CD14-positive monocyte (primary cell): ENCODE measurements around the gene AIG1. TPM values are rescaled to one million over a fixed set of nuclear protein-coding genes. Genes with fewer than 3 reads are reported as not detected.

ENCODE experiments used
- DNase-seq, 3 donors: peaks; one replicate each; pipeline ENCODE4 v3.0.0-alpha.2; 2011 to 2022
- H2AFZ ChIP-seq: 2 replicates; pipeline ENCODE4 v1.6.0; 2012; ENCODE audit warnings: mild to moderate bottlenecking, low read depth, low read length, inconsistent platforms; ENCODE audit not compliant: insufficient read depth, poor library complexity, severe bottlenecking
- H3K27ac ChIP-seq, 2 donors: 1 replicate in 1 of 2; 2 replicates in 1 of 2; pipeline ENCODE4 v1.5.1; 2012 to 2013; ENCODE audit warnings: low read length in 2 of 2, control low read depth in 1 of 2, inconsistent platforms in 1 of 2, low read depth in 1 of 2, mild to moderate bottlenecking in 1 of 2
- H3K27me3 ChIP-seq, 2 donors: one replicate each; pipeline versions ENCODE4 v1.6.0 to v1.6.1; 2011 to 2013; ENCODE audit warnings: low read length in 2 of 2; ENCODE audit not compliant: control insufficient read depth in 2 of 2, insufficient read depth in 2 of 2
- H3K36me3 ChIP-seq, 2 donors: replicated peaks in 1 of 2; 1 replicate in 1 of 2; 2 replicates in 1 of 2; pipeline versions ENCODE4 v1.5.1 to v1.6.1; 2012 to 2013; ENCODE audit warnings: low read length in 2 of 2, control low read depth in 1 of 2, inconsistent platforms in 1 of 2, mild to moderate bottlenecking in 1 of 2; ENCODE audit not compliant: insufficient read depth in 2 of 2, control insufficient read depth in 1 of 2
- H3K4me1 ChIP-seq, 2 donors: 1 replicate in 1 of 2; 2 replicates in 1 of 2; pipeline versions ENCODE4 v1.5.1 to v1.6.1; 2012 to 2013; ENCODE audit warnings: low read length in 2 of 2, control low read depth in 1 of 2, inconsistent platforms in 1 of 2, mild to moderate bottlenecking in 1 of 2, moderate library complexity in 1 of 2; ENCODE audit not compliant: insufficient read depth in 2 of 2, control insufficient read depth in 1 of 2
- H3K4me2 ChIP-seq: replicated peaks from 2 replicates; pipeline ENCODE3; 2012; ENCODE audit warnings: low read length, moderate library complexity, mild to moderate bottlenecking; ENCODE audit not compliant: poor library complexity, severe bottlenecking; ENCODE audit errors: extremely low read depth
- H3K4me3 ChIP-seq, 3 experiments: fragments of 200-600 bp in 1 of 3; sonication (generic) in 1 of 3; replicated peaks in 1 of 3; 1 replicate in 2 of 3; 2 replicates in 1 of 3; pipeline ENCODE4 v1.5.1; 2011 to 2013; ENCODE audit warnings: low read length in 3 of 3, mild to moderate bottlenecking in 3 of 3, control low read depth in 2 of 3, low read depth in 2 of 3, inconsistent platforms in 1 of 3, moderate library complexity in 1 of 3
- H3K79me2 ChIP-seq: 2 replicates; pipeline ENCODE4 v1.6.0; 2012; ENCODE audit warnings: mild to moderate bottlenecking, control low read depth, inconsistent platforms, low read length, moderate library complexity; ENCODE audit not compliant: insufficient read depth
- H3K9ac ChIP-seq: 2 replicates; pipeline ENCODE4 v1.6.0; 2017; ENCODE audit warnings: low read length, mild to moderate bottlenecking; ENCODE audit not compliant: insufficient read depth, poor library complexity, severe bottlenecking
- H3K9me3 ChIP-seq, 2 donors: replicated peaks in 1 of 2; 1 replicate in 1 of 2; 2 replicates in 1 of 2; pipeline versions ENCODE4 v1.5.1 to v1.6.1; 2012 to 2013; ENCODE audit warnings: low read length in 2 of 2, control low read depth in 1 of 2; ENCODE audit not compliant: control insufficient read depth in 1 of 2, insufficient read depth in 1 of 2
- H4K20me1 ChIP-seq: 2 replicates; pipeline ENCODE4 v1.6.0; 2012; ENCODE audit warnings: mild to moderate bottlenecking, low read length, control low read depth, moderate library complexity; ENCODE audit not compliant: insufficient read depth
- H3K27ac Mint-ChIP-seq, 7 donors: one replicate each; pipeline ENCODE4 v1.8.0; 2020; ENCODE audit warnings: mild to moderate bottlenecking in 7 of 7, mixed read lengths in 7 of 7, moderate library complexity in 6 of 7, inconsistent platforms in 2 of 7
- H3K27me3 Mint-ChIP-seq, 3 donors: one replicate each; pipeline ENCODE4 v1.8.0; 2021 to 2022; ENCODE audit warnings: low read depth in 3 of 3, mild to moderate bottlenecking in 3 of 3, mixed read lengths in 3 of 3, moderate library complexity in 3 of 3, inconsistent platforms in 1 of 3
- H3K36me3 Mint-ChIP-seq, 2 donors: one replicate each; pipeline ENCODE4 v1.8.0; 2020; ENCODE audit warnings: mixed read lengths in 2 of 2, inconsistent platforms in 1 of 2, mild to moderate bottlenecking in 1 of 2
- H3K4me1 Mint-ChIP-seq: one replicate; pipeline ENCODE4 v1.8.0; 2020; ENCODE audit warnings: mild to moderate bottlenecking, mixed read lengths
- H3K4me3 Mint-ChIP-seq, 2 donors: one replicate each; pipeline ENCODE4 v1.8.0; 2020; ENCODE audit warnings: mild to moderate bottlenecking in 2 of 2, mixed read lengths in 2 of 2, moderate library complexity in 1 of 2
- H3K9me3 Mint-ChIP-seq, 7 donors: one replicate each; pipeline ENCODE4 v1.8.0; 2020 to 2022; ENCODE audit warnings: mixed read lengths in 7 of 7, mild to moderate bottlenecking in 6 of 7, moderate library complexity in 6 of 7, inconsistent platforms in 2 of 7
- WGBS: methylation state at CpG from one replicate; pipeline ENCODE4 v1.1.5; 2013; ENCODE audit warnings: missing lambda C conversion rate; ENCODE audit not compliant: insufficient coverage; 5-methylcytosine and 5-hydroxymethylcytosine counted together
- intact Hi-C, 2 donors: fragments of 100-400 bp; cut with micrococcal nuclease; formaldehyde crosslinking; loops; one replicate each; pipeline versions ENCODE4 v1.15.0 to v1.15.1; 2023
- polyA plus RNA-seq, 3 donors: library from polyadenylated mRNA; depleted of rRNA in 1 of 3; unstranded in 2 of 3; stranded (reverse) in 1 of 3; fragments of 300-500 nt in 2 of 3; fragments of >200 nt in 1 of 3; fragmentation: Illumina TruSeq in 2 of 3; gene quantifications; 1 replicate in 2 of 3; 2 replicates in 1 of 3; pipeline ENCODE4 v1.2.3, GENCODE V29; 2012 to 2021
- TF ChIP-seq, protein P1 (sequence below): fragments of 200-600 bp; IDR thresholded peaks from one replicate; pipeline ENCODE4 v1.8.0; 2022; ENCODE audit warnings: antibody characterized with exemption, mild to moderate bottlenecking

Gene AIG1
- polyA plus RNA-seq, 3 donors, result 6.7 to 7.6 (median 6.8) TPM

DNA sequence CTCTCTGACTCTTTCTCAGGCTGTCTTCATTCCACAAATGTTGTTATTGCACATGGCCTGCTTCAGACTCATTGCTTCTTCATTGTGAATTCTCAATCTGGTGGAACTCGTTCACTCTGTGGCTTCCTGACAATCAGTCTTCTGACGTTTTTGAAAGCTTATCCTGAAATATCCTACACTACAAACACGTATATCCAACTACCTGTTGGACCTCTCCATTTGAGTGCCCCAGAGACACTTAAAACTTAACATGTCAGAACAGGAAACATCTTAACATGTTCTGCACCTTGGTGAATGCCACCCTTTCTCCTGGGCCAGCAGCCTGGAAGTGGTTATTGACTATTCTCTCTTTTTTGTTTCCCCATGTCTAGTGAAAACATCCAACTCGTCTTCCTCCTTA, 50.8 kb downstream of the AIG1 start:
- Histone ChIP-seq H3K9me3 (no peaks in the 10 kb centered on the region), H3K9ac (no peak overlapping the region), H2AFZ (no peak overlapping the region), H3K36me3 (no peaks in the 10 kb centered on the region), H3K27me3 (no peaks in the 10 kb centered on the region), H4K20me1 (no peaks in the 10 kb centered on the region), H3K4me2 (no peak overlapping the region), H3K4me1 (peaks cover 3 to 5% of the 10 kb centered on the region in 2 donors), H3K4me3 (no peak overlapping the region), H3K27ac (no peak overlapping the region), H3K79me2 (no peaks in the 10 kb centered on the region)
- H3K4me1 Mint-ChIP-seq, result peaks cover 4% of the 10 kb centered on the region
- no peak overlapping the region for H3K27ac Mint-ChIP-seq
- intact Hi-C loops, result no loop called here
- no peak overlapping the region for H3K4me3 Mint-ChIP-seq
- no peaks in the 10 kb centered on the region for H3K36me3 Mint-ChIP-seq
- H3K27me3 Mint-ChIP-seq, result peaks cover 0 to 5% (median 1%) of the 10 kb centered on the region in 3 donors
- H3K9me3 Mint-ChIP-seq, result peaks cover 0 to 2% (median 0%) of the 10 kb centered on the region in 7 donors
- DNase-seq, result no peak
- 89% methylated on average over 4 of the region's 4 CpGs for WGBS
- TF ChIP-seq, protein P1, sequence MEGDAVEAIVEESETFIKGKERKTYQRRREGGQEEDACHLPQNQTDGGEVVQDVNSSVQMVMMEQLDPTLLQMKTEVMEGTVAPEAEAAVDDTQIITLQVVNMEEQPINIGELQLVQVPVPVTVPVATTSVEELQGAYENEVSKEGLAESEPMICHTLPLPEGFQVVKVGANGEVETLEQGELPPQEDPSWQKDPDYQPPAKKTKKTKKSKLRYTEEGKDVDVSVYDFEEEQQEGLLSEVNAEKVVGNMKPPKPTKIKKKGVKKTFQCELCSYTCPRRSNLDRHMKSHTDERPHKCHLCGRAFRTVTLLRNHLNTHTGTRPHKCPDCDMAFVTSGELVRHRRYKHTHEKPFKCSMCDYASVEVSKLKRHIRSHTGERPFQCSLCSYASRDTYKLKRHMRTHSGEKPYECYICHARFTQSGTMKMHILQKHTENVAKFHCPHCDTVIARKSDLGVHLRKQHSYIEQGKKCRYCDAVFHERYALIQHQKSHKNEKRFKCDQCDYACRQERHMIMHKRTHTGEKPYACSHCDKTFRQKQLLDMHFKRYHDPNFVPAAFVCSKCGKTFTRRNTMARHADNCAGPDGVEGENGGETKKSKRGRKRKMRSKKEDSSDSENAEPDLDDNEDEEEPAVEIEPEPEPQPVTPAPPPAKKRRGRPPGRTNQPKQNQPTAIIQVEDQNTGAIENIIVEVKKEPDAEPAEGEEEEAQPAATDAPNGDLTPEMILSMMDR, result no peak

DNA sequence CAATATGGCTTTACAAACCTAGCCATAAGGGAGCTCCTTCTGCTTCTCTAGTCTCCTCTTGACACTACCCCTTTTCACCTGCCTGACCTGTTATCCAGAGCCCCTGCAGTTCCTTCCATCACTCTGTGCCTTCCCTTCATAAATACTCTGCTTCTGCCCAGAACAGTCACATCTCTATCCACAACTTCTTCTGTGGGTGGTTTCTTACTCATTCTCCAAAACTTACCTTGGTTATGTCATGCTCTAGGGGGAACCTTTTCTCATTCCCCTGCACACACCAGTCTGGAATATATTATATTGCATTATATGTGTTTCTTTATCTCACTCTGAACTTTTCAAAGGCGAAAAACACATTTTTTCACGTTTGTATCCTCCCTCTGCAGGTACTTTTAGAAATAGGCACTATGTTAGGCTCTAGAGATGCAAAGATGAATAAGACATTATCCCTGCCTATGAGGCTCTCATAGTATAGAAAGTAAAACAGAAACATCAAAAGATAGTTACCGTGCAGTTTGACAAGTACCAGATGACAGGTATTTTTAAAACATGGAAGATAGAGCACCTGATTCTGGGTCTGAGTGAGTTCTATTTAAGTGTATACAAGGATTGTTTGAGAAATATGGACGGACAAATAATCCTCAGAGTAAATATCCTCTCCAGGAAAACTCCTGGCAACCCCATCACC, 51.5 kb downstream of the AIG1 start:
- H3K27me3 ChIP-seq, result no peaks in the 10 kb centered on the region
- H3K36me3 ChIP-seq, result no peaks in the 10 kb centered on the region
- H4K20me1 ChIP-seq, result no peaks in the 10 kb centered on the region
- TF ChIP-seq, protein P1, result no peak
- H3K79me2 ChIP-seq, result no peaks in the 10 kb centered on the region
- peaks cover 0 to 5% (median 1%) of the 10 kb centered on the region in 3 donors for H3K27me3 Mint-ChIP-seq
- no peak overlapping the region for H3K9ac ChIP-seq
- peaks cover 4% of the 10 kb centered on the region for H3K4me1 Mint-ChIP-seq
- H3K36me3 Mint-ChIP-seq, result no peaks in the 10 kb centered on the region
- H2AFZ ChIP-seq, result no peak overlapping the region
- WGBS, result no CpG with 5 or more reads among the region's 4 CpGs
- H3K27ac Mint-ChIP-seq, result no peak overlapping the region
- intact Hi-C loops, result no loop called here
- H3K4me1 ChIP-seq, result peaks cover 3 to 5% of the 10 kb centered on the region in 2 donors
- DNase-seq, result no peak
- H3K4me2 ChIP-seq, result no peak overlapping the region
- H3K9me3 ChIP-seq, result no peaks in the 10 kb centered on the region
- H3K27ac ChIP-seq, result no peak overlapping the region
- H3K9me3 Mint-ChIP-seq, result peaks cover 0 to 4% (median 0%) of the 10 kb centered on the region in 7 donors
- H3K4me3 ChIP-seq, result no peak overlapping the region
- H3K4me3 Mint-ChIP-seq, result no peak overlapping the region
